ENCODE measurements around the gene SPAG4. TPM values are rescaled to one million over a fixed set of nuclear protein-coding genes. Genes with fewer than 3 reads are reported as not detected.

Gene SPAG4
- total RNA-seq, 1 experiment from 2014 or later, result 14.1 TPM

GRCh38 chr20:35598476-35598875 is 17.2 kb upstream of the SPAG4 start:
- Histone ChIP-seq H3F3A (ENCODE audit: insufficient read depth, low read depth) (peaks cover 5% of the 10 kb centered on the region; the same call in 1 of the 2 replicates), H3K9me2 (ENCODE audit: insufficient read depth) (no peaks in the 10 kb centered on the region), H3K4me2 (no peak overlapping the region), H3K9me3 (ENCODE audit: insufficient read depth, low read depth) (no peaks in the 10 kb centered on the region), H3K36me3 (ENCODE audit: low read depth) (peaks cover 7% of the 10 kb centered on the region; the same call in 1 of the 2 replicates), H4K20me1 (ENCODE audit: insufficient read depth) (no peaks in the 10 kb centered on the region), H2AFZ (no peak overlapping the region), H3K4me3 (no peak overlapping the region), H3K27ac (no peak overlapping the region), H3K4me1 (replicated peaks; ENCODE audit: insufficient read depth) (0 out of 2 replicates have a peak, but pooled peaks cover 3% of the 10 kb centered on the region), H3K79me2 (ENCODE audit: low read depth) (no peaks in the 10 kb centered on the region), H3K27me3 (ENCODE audit: insufficient read depth, low read depth) (no peaks in the 10 kb centered on the region)
- ChIA-PET POLR2A (ENCODE audit: unreplicated experiment) (no interaction called here), CTCF (interaction anchor here (0.5 kb wide), 1 partner anchor 101 kb away, joined by 3 read pairs; the partner anchor contains the start of genes NFS1 and ROMO1)
- intact Hi-C loops (cut with micrococcal nuclease; ENCODE audit: unreplicated experiment), result no loop called here
- TF ChIP-seq CTCF (conservative IDR thresholded peaks at IDR 0.05) (no peak), EZH2 (IDR thresholded peaks at IDR 0.05; ENCODE audit: low read depth) (no peak)
- BruUV-seq (replicated peaks), result no TSS peak
- DNase-seq, result no peak

GRCh38 chr20:35598899-35599775 is 16.5 kb upstream of the SPAG4 start:
- Histone ChIP-seq H4K20me1 (ENCODE audit: insufficient read depth) (no peaks in the 10 kb centered on the region), H3K4me2 (no peak overlapping the region), H3K36me3 (ENCODE audit: low read depth) (peaks cover 13% of the 10 kb centered on the region; the same call in 1 of the 2 replicates), H3K4me1 (replicated peaks; ENCODE audit: insufficient read depth) (0 out of 2 replicates have a peak, but pooled peaks cover 3% of the 10 kb centered on the region), H3K27ac (no peak overlapping the region), H3K4me3 (no peak overlapping the region), H3F3A (ENCODE audit: insufficient read depth, low read depth) (peaks cover 5% of the 10 kb centered on the region; the same call in 1 of the 2 replicates), H3K27me3 (ENCODE audit: insufficient read depth, low read depth) (no peaks in the 10 kb centered on the region), H3K9me3 (ENCODE audit: insufficient read depth, low read depth) (no peaks in the 10 kb centered on the region), H3K9me2 (ENCODE audit: insufficient read depth) (no peaks in the 10 kb centered on the region), H3K79me2 (ENCODE audit: low read depth) (peaks cover 2% of the 10 kb centered on the region; the same call in 1 of the 2 replicates), H2AFZ (no peak overlapping the region)
- DNase-seq, result no peak
- TF ChIP-seq CTCF (conservative IDR thresholded peaks at IDR 0.05) (no peak), EZH2 (IDR thresholded peaks at IDR 0.05; ENCODE audit: low read depth) (no peak)
- POLR2A ChIA-PET (ENCODE audit: unreplicated experiment), result no interaction called here
- intact Hi-C loops (cut with micrococcal nuclease; ENCODE audit: unreplicated experiment), result no loop called here
- BruUV-seq (replicated peaks), result no TSS peak
- CTCF ChIA-PET, result interaction anchor here (0.5 kb wide), 1 partner anchor 100 kb away, joined by 3 read pairs; the partner anchor contains the start of genes NFS1 and ROMO1

GRCh38 chr20:35599776-35600120 is 15.9 kb upstream of the SPAG4 start:
- ChIA-PET POLR2A (ENCODE audit: unreplicated experiment) (no interaction called here), CTCF (no interaction called here)
- Histone ChIP-seq H3K4me3 (no peak overlapping the region), H4K20me1 (ENCODE audit: insufficient read depth) (no peaks in the 10 kb centered on the region), H3K9me3 (ENCODE audit: insufficient read depth, low read depth) (no peaks in the 10 kb centered on the region), H3K36me3 (ENCODE audit: low read depth) (peaks cover 13% of the 10 kb centered on the region; the same call in 1 of the 2 replicates), H3K9me2 (ENCODE audit: insufficient read depth) (no peaks in the 10 kb centered on the region), H3K27me3 (ENCODE audit: insufficient read depth, low read depth) (no peaks in the 10 kb centered on the region), H3K4me2 (no peak overlapping the region), H3K27ac (no peak overlapping the region), H3F3A (ENCODE audit: insufficient read depth, low read depth) (peaks cover 5% of the 10 kb centered on the region; the same call in 1 of the 2 replicates), H2AFZ (no peak overlapping the region), H3K4me1 (replicated peaks; ENCODE audit: insufficient read depth) (0 out of 2 replicates have a peak, but pooled peaks cover 3% of the 10 kb centered on the region), H3K79me2 (ENCODE audit: low read depth) (peaks cover 7% of the 10 kb centered on the region; the same call in 1 of the 2 replicates)
- intact Hi-C loops (cut with micrococcal nuclease; ENCODE audit: unreplicated experiment), result no loop called here
- TF ChIP-seq EZH2 (IDR thresholded peaks at IDR 0.05; ENCODE audit: low read depth) (no peak), CTCF (conservative IDR thresholded peaks at IDR 0.05) (no peak)
- BruUV-seq (replicated peaks), result no TSS peak
- DNase-seq, result no peak

Measured in PC-9 (cell line).